Stomach (tissue), 9 donors: ENCODE measurements around the gene PSMD4. TPM values are rescaled to one million over a fixed set of nuclear protein-coding genes. Genes with fewer than 3 reads are reported as not detected.

ENCODE experiments used
- DNase-seq, 2 donors: peaks; one replicate each; pipeline versions ENCODE4 v3.0.0 to v3.0.0-alpha.2; 2013 to 2019
- H3K27ac ChIP-seq, 5 donors: fragments of 200-600 bp in 4 of 5; sonication (generic) in 4 of 5; one replicate each; pipeline ENCODE4 v1.5.1; 2013 to 2019; ENCODE audit warnings: mild to moderate bottlenecking in 1 of 5, moderate library complexity in 1 of 5
- H3K27me3 ChIP-seq, 3 donors: fragments of 200-600 bp; sonication (generic); one replicate each; pipeline ENCODE4 v1.5.1; 2017 to 2019; ENCODE audit warnings: mixed run types in 1 of 3
- H3K36me3 ChIP-seq, 4 donors: fragments of 200-600 bp; sonication (generic); 1 replicate in 3 of 4; 2 replicates in 1 of 4; pipeline ENCODE4 v1.5.1; 2016 to 2019
- H3K4me1 ChIP-seq, 4 donors: fragments of 200-600 bp; sonication (generic); one replicate each; pipeline ENCODE4 v1.5.1; 2016 to 2019
- H3K4me3 ChIP-seq, 4 donors: fragments of 200-600 bp; sonication (generic) in 3 of 4; one replicate each; pipeline ENCODE4 v1.5.1; 2016 to 2019; ENCODE audit warnings: mild to moderate bottlenecking in 1 of 4
- H3K9me3 ChIP-seq, 4 donors: fragments of 200-600 bp; sonication (generic); one replicate each; pipeline ENCODE4 v1.5.1; 2016 to 2019
- CTCF ChIP-seq, 7 experiments: fragments of 450-650 bp in 4 of 7; fragments of 200-600 bp in 3 of 7; sonication (generic) in 3 of 7; IDR thresholded peaks; one replicate each; pipeline ENCODE4 v1.5.1; 2016 to 2019; ENCODE audit warnings: antibody characterized with exemption in 7 of 7, control low read depth in 2 of 7, mild to moderate bottlenecking in 1 of 7
- EP300 ChIP-seq: sonication (generic); formaldehyde crosslinking; IDR thresholded peaks from one replicate; pipeline ENCODE4 v1.6.1; 2017; ENCODE audit warnings: antibody characterized with exemption
- POLR2A ChIP-seq, 4 donors: fragments of 450-650 bp; IDR thresholded peaks; one replicate each; pipeline ENCODE4 v1.6.1; 2016; ENCODE audit warnings: antibody characterized with exemption in 4 of 4, control low read depth in 2 of 4, mild to moderate bottlenecking in 1 of 4, moderate library complexity in 1 of 4
- POLR2AphosphoS5 ChIP-seq, 3 donors: sonication (generic); formaldehyde crosslinking; IDR thresholded peaks; one replicate each; pipeline ENCODE4 v1.6.1; 2016; ENCODE audit warnings: antibody characterized with exemption in 3 of 3
- WGBS, 5 donors: extraction: QIAGEN DNeasy Blood & Tissue Kit in 3 of 5; methylation state at CpG; one replicate each; pipeline versions ENCODE4 v1.1.5 to v1.1.7; 2013 to 2018; 5-methylcytosine and 5-hydroxymethylcytosine counted together
- intact Hi-C: fragments of 100-400 bp; cut with DNase I; formaldehyde crosslinking; loops from one replicate; pipeline ENCODE4 v1.15.1; 2023; ENCODE audit warnings: low total_unique reads
- polyA plus RNA-seq, 3 donors: library from polyadenylated mRNA; stranded (reverse); fragments of 200-250 nt; gene quantifications; one replicate each; pipeline ENCODE4 v1.2.3, GENCODE V29; 2013
- total RNA-seq, 5 donors: library from RNA; depleted of rRNA; stranded (reverse); fragments of >200 nt; gene quantifications; one replicate each; pipeline versions ENCODE4 v1.1.0 to v1.2.3, GENCODE V29; 2014 to 2016
- donor health status: healthy with polysubstance abuse.
- donor health status: Bipolar disorder and iron deficiency.
- donor health status: healthy.

PSMD4 gene
- total and polyA plus RNA-seq, 8 donors = 81.3 to 234 (median 151) TPM

DNA sequence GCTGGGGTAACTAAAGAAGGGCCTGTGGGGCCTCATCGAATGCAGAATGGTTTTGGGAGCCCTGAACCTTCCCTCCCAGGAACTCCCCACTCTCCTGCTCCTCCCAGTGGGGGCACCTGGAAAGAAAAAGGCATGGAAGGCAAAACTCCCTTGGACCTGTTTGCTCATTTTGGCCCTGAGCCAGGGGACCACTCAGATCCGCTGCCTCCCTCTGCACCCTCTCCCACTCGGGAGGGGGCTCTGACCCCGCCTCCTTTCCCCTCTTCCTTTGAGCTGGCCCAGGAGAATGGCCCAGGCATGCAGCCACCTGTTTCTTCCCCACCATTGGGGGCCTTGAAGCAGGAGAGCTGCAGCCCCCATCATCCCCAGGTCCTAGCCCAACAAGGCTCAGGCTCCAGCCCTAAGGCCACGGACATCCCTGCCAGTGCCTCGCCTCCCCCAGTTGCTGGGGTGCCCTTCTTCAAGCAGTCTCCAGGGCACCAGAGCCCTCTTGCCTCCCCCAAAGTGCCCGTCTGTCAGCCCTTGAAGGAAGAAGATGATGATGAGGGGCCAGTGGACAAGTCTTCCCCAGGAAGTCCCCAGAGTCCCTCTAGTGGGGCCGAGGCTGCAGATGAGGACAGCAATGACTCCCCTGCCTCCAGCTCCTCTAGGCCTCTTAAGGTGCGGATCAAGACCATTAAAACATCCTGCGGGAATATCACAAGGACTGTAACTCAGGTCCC lies 32.2 kb downstream of the PSMD4 start:
- intact Hi-C loops = no loop called here
- Histone ChIP-seq H3K9me3 (no peaks in the 10 kb centered on the region), H3K27ac (no peak overlapping the region), H3K36me3 (peaks cover 57 to 71% (median 71%) of the 10 kb centered on the region in 4 donors), H3K4me1 (peaks cover 12 to 44% (median 28%) of the 10 kb centered on the region in 4 donors), H3K4me3 (no peak overlapping the region), H3K27me3 (no peaks in the 10 kb centered on the region)
- DNase-seq = no peak
- no peak for TF ChIP-seq EP300
- TF ChIP-seq POLR2A (IDR thresholded peaks at IDR 0.05) = no peak
- no peak for TF ChIP-seq CTCF (IDR thresholded peaks at IDR 0.05)
- TF ChIP-seq POLR2AphosphoS5 (IDR thresholded peaks at IDR 0.05) = no peak
- WGBS, 5 donors = 82 to 90% (median 88%) methylated on average over 9 to 10 of the region's 10 CpGs

- H3K9me3 ChIP-seq = no peaks in the 10 kb centered on the region
- WGBS, 5 donors = 79 to 100% (median 88%) methylated on average over 3 to 7 of the region's 7 CpGs
- no peaks in the 10 kb centered on the region for H3K27me3 ChIP-seq
- peaks cover 12 to 44% (median 27%) of the 10 kb centered on the region in 4 donors for H3K4me1 ChIP-seq
- no peak for DNase-seq
- H3K4me3 ChIP-seq = no peak overlapping the region
- H3K36me3 ChIP-seq = peaks cover 63 to 77% (median 76%) of the 10 kb centered on the region in 4 donors
- intact Hi-C loops = no loop called here
- no peak for TF ChIP-seq POLR2AphosphoS5 (IDR thresholded peaks at IDR 0.05)
- TF ChIP-seq EP300 = no peak
- TF ChIP-seq CTCF (IDR thresholded peaks at IDR 0.05) = no peak
- no peak for TF ChIP-seq POLR2A (IDR thresholded peaks at IDR 0.05)
- no peak overlapping the region for H3K27ac ChIP-seq
Measured at GRCh38 chr1:151287341-151287699, 32.8 kb downstream of the PSMD4 start.

- Histone ChIP-seq H3K4me1 (peaks cover 12 to 44% (median 24%) of the 10 kb centered on the region in 4 donors), H3K4me3 (no peak overlapping the region), H3K27me3 (no peaks in the 10 kb centered on the region), H3K27ac (no peak overlapping the region), H3K36me3 (peaks cover 69 to 83% (median 82%) of the 10 kb centered on the region in 4 donors), H3K9me3 (no peaks in the 10 kb centered on the region)
- 88 to 92% (median 91%) methylated on average over 13 to 22 of the region's 22 CpGs for WGBS, 5 donors
- no peak for DNase-seq
- intact Hi-C loops = no loop called here
- TF ChIP-seq CTCF (IDR thresholded peaks at IDR 0.05) (no peak), POLR2AphosphoS5 (IDR thresholded peaks at IDR 0.05) (no peak), EP300 (no peak), POLR2A (IDR thresholded peaks at IDR 0.05) (no peak)
Measured at GRCh38 chr1:151287767-151288500, 33.4 kb downstream of the PSMD4 start.

- H3K4me3 ChIP-seq = no peak overlapping the region
- 82 to 87% (median 86%) methylated on average over 13 to 14 of the region's 14 CpGs for WGBS, 5 donors
- TF ChIP-seq EP300 = no peak
- no peak for TF ChIP-seq CTCF (IDR thresholded peaks at IDR 0.05)
- no peak for TF ChIP-seq POLR2A (IDR thresholded peaks at IDR 0.05)
- TF ChIP-seq POLR2AphosphoS5 (IDR thresholded peaks at IDR 0.05) = no peak
- peaks cover 7 to 38% (median 18%) of the 10 kb centered on the region in 4 donors for H3K4me1 ChIP-seq
- no peaks in the 10 kb centered on the region for H3K27me3 ChIP-seq
- H3K36me3 ChIP-seq = peaks cover 74 to 88% (median 88%) of the 10 kb centered on the region in 4 donors
- no peak overlapping the region for H3K27ac ChIP-seq
- no peaks in the 10 kb centered on the region for H3K9me3 ChIP-seq
- DNase-seq = no peak
- intact Hi-C loops = no loop called here
Measured at GRCh38 chr1:151288502-151288901, 34.0 kb downstream of the PSMD4 start.
